BLaER1 treated with 17β-estradiol and CSF1 and Interleukin-3, amounts not matched to agents 10 nM and 100 nM (cell line): ENCODE data around the gene GATA5.

Experiments used
- H3K27ac ChIP-seq, 11 experiments: shearing (Covaris generic); formaldehyde crosslinking; 2 replicates each; pipeline ENCODE4 v1.8.1; 2022
- H3K27me3 ChIP-seq, 11 experiments: shearing (Covaris generic); formaldehyde crosslinking; 2 replicates each; pipeline ENCODE4 v1.8.1; 2022
- H3K36me3 ChIP-seq, 11 experiments: shearing (Covaris generic); formaldehyde crosslinking; 2 replicates each; pipeline ENCODE4 v1.8.1; 2022
- H3K4me1 ChIP-seq, 10 experiments: shearing (Covaris generic); formaldehyde crosslinking; 2 replicates each; pipeline ENCODE4 v1.8.1; 2022
- H3K4me2 ChIP-seq, 11 experiments: shearing (Covaris generic); formaldehyde crosslinking; 2 replicates each; pipeline ENCODE4 v1.8.1; 2022
- H3K4me3 ChIP-seq, 10 experiments: shearing (Covaris generic); formaldehyde crosslinking; 2 replicates each; pipeline ENCODE4 v1.8.1; 2022
- H3K9ac ChIP-seq, 11 experiments: shearing (Covaris generic); formaldehyde crosslinking; 2 replicates each; pipeline ENCODE4 v1.8.1; 2022
- H3K9me3 ChIP-seq, 11 experiments: shearing (Covaris generic); formaldehyde crosslinking; replicated peaks in 1 of 11; 2 replicates each; pipeline ENCODE4 v1.8.1; 2022
- H4K20me1 ChIP-seq, 11 experiments: shearing (Covaris generic); formaldehyde crosslinking; 2 replicates each; pipeline ENCODE4 v1.8.1; 2022
- Cebpa-rat ChIP-seq, 11 experiments: shearing (Covaris generic); IDR thresholded peaks; 2 replicates each; pipeline ENCODE4 v1.8.1; 2022

The GATA5 gene

DNA sequence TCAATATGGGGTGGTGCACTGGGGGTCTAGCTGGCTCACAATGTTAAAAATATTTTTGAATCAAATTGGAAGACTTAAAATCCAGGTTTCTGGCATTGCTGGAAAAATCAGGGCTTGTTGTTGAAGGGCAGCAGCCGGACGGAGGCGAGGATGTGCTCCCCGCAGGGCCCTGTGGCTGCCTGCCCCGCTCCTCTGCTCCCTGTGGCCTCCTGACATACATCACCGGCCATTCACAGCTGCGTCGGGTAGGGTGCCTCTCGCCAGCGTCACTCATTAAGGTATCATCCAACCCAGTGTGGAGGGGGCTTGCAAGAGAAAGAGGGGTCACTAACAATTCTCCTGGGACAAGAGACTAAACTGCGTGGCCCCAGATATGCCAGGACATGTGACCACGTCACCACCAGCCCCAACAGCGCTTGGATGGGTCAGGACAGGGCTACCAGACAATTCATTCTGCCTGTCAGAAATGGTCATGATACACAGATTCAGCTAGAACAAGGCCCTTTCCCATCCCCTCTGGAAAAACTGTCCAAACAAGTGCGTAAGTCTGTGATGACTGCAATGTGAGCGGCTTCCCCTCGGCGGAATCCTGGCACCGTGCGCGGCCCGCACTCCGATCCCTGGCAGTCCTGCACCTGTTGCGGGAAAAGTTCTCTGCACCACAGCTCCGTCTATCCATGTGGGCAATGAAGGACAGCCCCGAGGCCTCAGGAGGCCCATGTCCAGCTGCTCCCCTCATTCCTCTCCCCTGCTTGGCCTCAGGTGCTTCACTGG is 12.0 kb downstream of the GATA5 start:
- Histone ChIP-seq H3K9ac (no peak overlapping the region), H3K27ac (no peak overlapping the region), H4K20me1 (peaks cover 0 to 48% (median 7%) of the 10 kb centered on the region in 11 experiments; a peak in 8 of 22 replicates), H3K4me2 (no peak overlapping the region), H3K9me3 (no peaks in the 10 kb centered on the region), H3K27me3 (peaks cover 11 to 36% (median 22%) of the 10 kb centered on the region in 11 experiments; a peak in 20 of 22 replicates), H3K4me1 (no peaks in the 10 kb centered on the region), H3K36me3 (no peaks in the 10 kb centered on the region), H3K4me3 (no peak overlapping the region)
- TF ChIP-seq Cebpa-rat (IDR thresholded peaks at IDR 0.05) = no peak

DNA sequence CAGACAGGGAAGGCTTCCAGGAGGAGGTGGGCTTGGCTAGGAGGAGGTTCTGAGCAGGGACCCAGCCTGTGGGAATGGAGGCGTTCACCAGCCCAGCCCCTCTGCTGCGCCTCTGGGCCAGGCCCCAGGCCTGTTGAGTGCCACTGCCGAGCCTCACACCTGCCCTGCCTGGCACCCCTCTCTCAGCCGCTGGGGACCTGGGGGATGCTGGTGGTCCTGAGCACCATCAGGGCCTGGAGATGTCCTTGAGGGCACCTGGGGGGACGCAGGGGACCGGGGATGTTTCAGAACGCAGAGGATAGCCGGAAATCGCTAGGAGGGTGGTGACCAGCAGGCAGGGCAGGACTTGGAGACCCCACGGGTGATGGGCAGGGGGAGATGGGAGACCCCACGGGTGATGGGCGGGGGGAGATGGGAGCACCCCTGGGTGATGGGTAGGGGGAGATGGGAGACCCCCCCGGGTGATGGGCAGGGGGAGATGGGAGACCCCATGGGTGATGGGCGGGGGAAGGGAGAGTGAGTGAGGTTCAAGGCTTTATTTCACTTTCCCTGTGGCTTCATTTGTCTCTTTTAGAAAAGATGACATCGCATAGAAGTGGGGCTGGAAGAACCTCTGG is 12.7 kb downstream of the GATA5 start:
- Histone ChIP-seq H4K20me1 (peaks cover 0 to 50% (median 4%) of the 10 kb centered on the region in 11 experiments; a peak in 8 of 22 replicates), H3K4me1 (no peaks in the 10 kb centered on the region), H3K9me3 (no peaks in the 10 kb centered on the region), H3K36me3 (no peaks in the 10 kb centered on the region), H3K27ac (no peak overlapping the region), H3K9ac (no peak overlapping the region), H3K27me3 (peaks cover 4 to 28% (median 14%) of the 10 kb centered on the region in 11 experiments; a peak in 13 of 22 replicates), H3K4me2 (no peak overlapping the region), H3K4me3 (no peak overlapping the region)
- no peak for TF ChIP-seq Cebpa-rat (IDR thresholded peaks at IDR 0.05)

- Histone ChIP-seq H3K36me3 (no peaks in the 10 kb centered on the region), H4K20me1 (peaks cover 0 to 46% (median 4%) of the 10 kb centered on the region in 11 experiments; a peak in 8 of 22 replicates), H3K4me2 (no peak overlapping the region), H3K27me3 (peaks cover 4 to 23% (median 14%) of the 10 kb centered on the region in 11 experiments; a peak in 14 of 22 replicates), H3K9ac (no peak overlapping the region), H3K4me1 (peaks cover 0 to 7% (median 6%) of the 10 kb centered on the region in 10 experiments; a peak in 13 of 20 replicates), H3K4me3 (no peak overlapping the region), H3K9me3 (no peaks in the 10 kb centered on the region), H3K27ac (no peak overlapping the region)
- no peak for TF ChIP-seq Cebpa-rat (IDR thresholded peaks at IDR 0.05)
These were observed 14.0 kb downstream of the GATA5 start for GRCh38 chr20:62461834-62462233.

- no peak overlapping the region for H3K4me2 ChIP-seq
- H3K9me3 ChIP-seq = no peaks in the 10 kb centered on the region
- H3K27ac ChIP-seq = no peak overlapping the region
- no peaks in the 10 kb centered on the region for H3K36me3 ChIP-seq
- H3K27me3 ChIP-seq = peaks cover 0 to 23% (median 11%) of the 10 kb centered on the region in 11 experiments; a peak in 15 of 22 replicates
- no peak for TF ChIP-seq Cebpa-rat (IDR thresholded peaks at IDR 0.05)
- no peak overlapping the region for H3K9ac ChIP-seq
- H3K4me1 ChIP-seq = peaks cover 0 to 14% (median 13%) of the 10 kb centered on the region in 10 experiments; a peak in 16 of 20 replicates
- H4K20me1 ChIP-seq = peaks cover 0 to 46% (median 8%) of the 10 kb centered on the region in 11 experiments; a peak in 9 of 22 replicates
- no peak overlapping the region for H3K4me3 ChIP-seq
These were observed 14.6 kb downstream of the GATA5 start for GRCh38 chr20:62461157-62461556.

DNA sequence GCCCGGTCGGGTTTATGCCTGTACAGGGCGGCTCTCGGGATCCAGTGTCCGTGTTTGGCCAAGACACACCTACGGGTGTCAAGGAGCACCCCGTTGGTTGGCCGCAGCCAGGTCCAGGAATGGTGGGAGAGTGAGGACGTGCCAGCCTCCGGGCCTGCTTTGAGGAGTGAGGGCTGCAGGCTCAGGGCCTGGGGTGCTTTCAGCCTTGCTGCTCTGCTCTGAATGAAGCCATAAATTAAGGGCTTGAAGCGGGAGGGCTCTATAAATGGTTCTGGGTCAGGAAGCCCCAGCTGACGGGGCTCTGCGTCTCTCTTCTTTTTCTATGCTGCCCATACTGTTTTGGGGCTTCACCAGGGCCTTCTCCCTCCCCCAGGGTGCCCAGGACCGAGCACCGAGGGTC is 15.1 kb downstream of the GATA5 start:
- peaks cover 0 to 19% (median 18%) of the 10 kb centered on the region in 10 experiments; a peak in 16 of 20 replicates for H3K4me1 ChIP-seq
- no peaks in the 10 kb centered on the region for H3K36me3 ChIP-seq
- no peak overlapping the region for H3K27ac ChIP-seq
- TF ChIP-seq Cebpa-rat (IDR thresholded peaks at IDR 0.05) = no peak
- H3K9ac ChIP-seq = no peak overlapping the region
- H4K20me1 ChIP-seq = peaks cover 0 to 48% (median 13%) of the 10 kb centered on the region in 11 experiments; a peak in 9 of 22 replicates
- no peaks in the 10 kb centered on the region for H3K9me3 ChIP-seq
- H3K4me2 ChIP-seq = no peak overlapping the region
- H3K4me3 ChIP-seq = no peak overlapping the region
- peaks cover 0 to 23% (median 12%) of the 10 kb centered on the region in 11 experiments; a peak in 15 of 22 replicates for H3K27me3 ChIP-seq

GRCh38 chr20:62459488-62459887 is 16.3 kb downstream of the GATA5 start:
- peaks cover 0 to 28% (median 23%) of the 10 kb centered on the region in 10 experiments; a peak in 16 of 20 replicates for H3K4me1 ChIP-seq
- H3K36me3 ChIP-seq = no peaks in the 10 kb centered on the region
- no peak for TF ChIP-seq Cebpa-rat (IDR thresholded peaks at IDR 0.05)
- no peaks in the 10 kb centered on the region for H3K9me3 ChIP-seq
- no peak overlapping the region for H3K9ac ChIP-seq
- H3K27me3 ChIP-seq = peaks cover 7 to 31% (median 22%) of the 10 kb centered on the region in 11 experiments; a peak in 17 of 22 replicates
- no peak overlapping the region for H3K4me2 ChIP-seq
- no peak overlapping the region for H3K4me3 ChIP-seq
- peaks cover 0 to 59% (median 14%) of the 10 kb centered on the region in 11 experiments; a peak in 9 of 22 replicates for H4K20me1 ChIP-seq
- no peak overlapping the region for H3K27ac ChIP-seq

DNA sequence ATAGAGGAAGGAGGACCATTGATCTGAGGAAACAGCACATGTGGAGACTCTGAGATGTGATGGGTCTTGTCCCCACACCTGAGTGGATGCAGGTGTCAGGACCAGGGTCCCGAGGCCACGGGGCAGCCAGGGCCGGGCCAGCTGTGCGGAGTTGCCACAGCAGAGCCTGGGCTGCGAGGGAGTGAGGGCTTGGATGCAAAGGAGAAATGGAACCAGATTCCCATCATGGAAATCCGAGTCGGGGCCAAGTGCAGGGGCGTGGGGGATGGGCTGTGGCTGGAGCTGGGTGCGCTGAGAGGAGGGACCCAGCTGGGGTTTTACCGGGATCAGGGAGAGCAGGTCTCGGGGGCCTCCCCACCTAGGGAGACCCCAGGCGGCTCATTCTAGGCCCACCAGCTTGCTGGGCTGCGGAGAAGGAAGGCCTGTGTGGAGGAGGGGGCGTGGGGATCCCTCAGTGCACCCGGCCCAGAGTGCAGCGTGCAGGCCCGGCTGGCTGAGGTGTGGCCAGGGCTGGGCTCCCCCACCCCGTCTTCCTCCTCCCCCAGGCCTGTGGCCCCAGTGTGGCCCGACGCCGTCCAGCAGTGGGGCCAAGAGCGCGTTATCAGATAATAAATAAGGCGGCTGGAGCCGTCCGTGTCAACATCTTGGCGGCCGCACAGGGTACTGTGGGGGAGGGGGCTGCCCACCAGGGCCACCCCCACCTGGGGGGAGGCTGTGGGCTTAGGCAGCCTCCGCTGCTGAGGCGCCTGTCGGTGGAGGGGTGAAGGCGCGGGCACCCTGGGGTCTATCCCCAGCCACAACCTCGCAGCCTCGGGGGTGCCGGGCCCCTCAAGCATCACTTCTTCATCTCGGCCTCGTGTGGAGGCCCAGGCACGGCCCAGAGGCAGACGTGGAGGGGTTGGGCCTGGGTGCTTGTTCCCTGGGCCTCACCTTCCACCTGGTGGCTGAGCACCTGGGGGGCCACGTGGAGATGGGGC is 17.2 kb downstream of the GATA5 start:
- Histone ChIP-seq H4K20me1 (peaks cover 0 to 56% (median 20%) of the 10 kb centered on the region in 11 experiments; a peak in 10 of 22 replicates), H3K27me3 (peaks cover 7 to 39% (median 28%) of the 10 kb centered on the region in 11 experiments; a peak in 19 of 22 replicates), H3K4me1 (peaks cover 0 to 35% (median 24%) of the 10 kb centered on the region in 10 experiments; a peak in 16 of 20 replicates), H3K9ac (no peak overlapping the region), H3K9me3 (no peaks in the 10 kb centered on the region), H3K4me3 (no peak overlapping the region), H3K27ac (no peak overlapping the region), H3K4me2 (no peak overlapping the region), H3K36me3 (no peaks in the 10 kb centered on the region)
- TF ChIP-seq Cebpa-rat (IDR thresholded peaks at IDR 0.05) = no peak

DNA sequence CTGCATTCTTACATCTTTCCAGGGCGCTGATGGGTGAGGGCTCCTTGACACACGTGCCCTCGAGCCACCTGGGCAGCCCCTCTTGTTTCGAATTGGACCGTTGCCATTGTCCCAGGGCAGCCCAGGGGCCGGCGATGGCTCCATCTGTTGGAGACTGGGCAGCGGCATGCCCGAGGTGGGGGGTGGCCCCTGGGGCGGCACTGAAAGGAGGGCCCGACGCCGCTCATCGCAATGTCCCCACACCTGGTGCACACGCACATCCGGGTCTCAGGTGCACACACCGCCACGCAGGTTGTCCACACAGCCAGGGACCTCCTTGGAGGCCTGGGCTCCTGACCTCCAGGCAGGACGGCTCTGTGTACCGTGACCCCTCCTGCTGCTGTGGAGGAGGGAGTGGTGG is 18.0 kb downstream of the GATA5 start:
- H3K4me2 ChIP-seq = no peak overlapping the region
- H3K27me3 ChIP-seq = peaks cover 7 to 46% (median 30%) of the 10 kb centered on the region in 11 experiments; a peak in 19 of 22 replicates

More for the DNA sequence above, 18.0 kb downstream of the GATA5 start:
- Histone ChIP-seq H3K9me3 (no peaks in the 10 kb centered on the region), H3K9ac (no peak overlapping the region), H3K4me1 (peaks cover 0 to 43% (median 30%) of the 10 kb centered on the region in 10 experiments; a peak in 16 of 20 replicates), H3K36me3 (no peaks in the 10 kb centered on the region), H3K27ac (no peak overlapping the region), H4K20me1 (peaks cover 0 to 48% (median 21%) of the 10 kb centered on the region in 11 experiments; a peak in 10 of 22 replicates), H3K4me3 (no peak overlapping the region)
- TF ChIP-seq Cebpa-rat (IDR thresholded peaks at IDR 0.05) = no peak
